GDM1 (cell line): ENCODE results near the gene FLG.
"Not testable (repeated sequence)": the region's sequence is repeated elsewhere in the genome, so short reads cannot be mapped to it uniquely, and the experiment has no call there.

Source experiments
- DNase-seq: peaks from one replicate; lab custom pipeline; 2025; lab: John Stamatoyannopoulos, UW

The FLG gene

DNA sequence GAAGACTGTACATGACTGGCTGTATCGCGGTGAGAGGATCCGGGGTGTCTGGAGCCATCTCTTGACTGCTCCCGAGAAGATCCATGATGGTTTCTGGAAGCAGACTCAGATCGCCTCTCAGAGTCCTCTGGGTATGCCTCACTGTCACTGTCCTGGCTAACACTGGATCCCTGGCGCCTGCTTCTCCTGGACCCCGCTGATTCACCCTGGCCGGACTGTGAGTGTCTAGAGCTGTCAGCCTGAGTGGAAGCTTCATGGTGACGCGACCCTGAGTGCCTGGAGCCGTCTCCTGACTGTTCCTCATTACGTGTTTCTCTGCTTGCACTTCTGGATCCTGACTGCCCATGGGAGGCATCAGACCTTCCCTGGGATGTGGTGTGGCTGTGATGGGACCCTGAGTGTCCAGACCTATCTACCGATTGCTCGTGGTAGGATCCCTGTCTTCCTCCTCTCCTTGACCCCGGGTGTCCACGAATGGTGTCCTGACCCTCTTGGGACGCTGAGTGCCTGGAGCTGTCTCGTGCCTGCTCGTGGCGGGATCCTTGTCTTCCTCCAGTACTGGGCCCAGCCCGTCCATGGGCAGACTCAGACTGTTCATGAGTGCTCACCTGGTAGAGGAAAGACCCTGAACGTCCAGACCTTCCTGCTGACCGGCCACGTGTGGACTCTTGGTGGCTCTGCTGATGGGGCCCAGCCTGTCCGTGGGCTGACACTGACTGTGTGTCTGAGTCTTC, 21.7 kb downstream of the FLG start:
- not testable (repeated sequence) for DNase-seq

DNA sequence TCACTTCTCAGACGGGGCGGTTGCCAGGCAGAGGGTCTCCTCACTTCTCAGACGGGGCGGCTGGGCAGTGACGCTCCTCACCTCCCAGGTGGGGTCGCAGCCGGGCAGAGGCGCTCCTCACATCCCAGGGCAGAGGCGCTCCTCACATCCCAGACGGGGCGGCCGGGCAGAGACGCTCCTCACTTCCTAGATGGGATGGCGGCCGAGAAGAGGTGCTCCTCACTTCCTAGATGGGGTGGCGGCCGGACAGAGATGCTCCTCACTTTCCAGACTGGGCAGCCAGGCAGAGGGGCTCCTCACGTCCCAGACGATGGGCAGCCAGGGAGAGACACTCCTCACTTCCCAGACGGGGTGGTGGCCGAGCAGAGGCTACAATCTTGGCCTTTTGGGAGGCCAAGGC, 68.6 kb downstream of the FLG start:
- DNase-seq, result not testable (repeated sequence)
